Measurements from ENCODE around the gene XRCC4. TPM values are rescaled to one million over a fixed set of nuclear protein-coding genes. Genes with fewer than 3 reads are reported as not detected.
A peak's percentile ranks its signal among the peaks of the same experiment; 100 is the strongest.

XRCC4 gene
- total RNA-seq, 1 donor from 2014 or later, result 12.1 TPM

GRCh38 chr5:83104021-83104420, 26.7 kb downstream of the XRCC4 start:
- H3K36me3 Mint-ChIP-seq, result no peaks in the 10 kb centered on the region

DNA sequence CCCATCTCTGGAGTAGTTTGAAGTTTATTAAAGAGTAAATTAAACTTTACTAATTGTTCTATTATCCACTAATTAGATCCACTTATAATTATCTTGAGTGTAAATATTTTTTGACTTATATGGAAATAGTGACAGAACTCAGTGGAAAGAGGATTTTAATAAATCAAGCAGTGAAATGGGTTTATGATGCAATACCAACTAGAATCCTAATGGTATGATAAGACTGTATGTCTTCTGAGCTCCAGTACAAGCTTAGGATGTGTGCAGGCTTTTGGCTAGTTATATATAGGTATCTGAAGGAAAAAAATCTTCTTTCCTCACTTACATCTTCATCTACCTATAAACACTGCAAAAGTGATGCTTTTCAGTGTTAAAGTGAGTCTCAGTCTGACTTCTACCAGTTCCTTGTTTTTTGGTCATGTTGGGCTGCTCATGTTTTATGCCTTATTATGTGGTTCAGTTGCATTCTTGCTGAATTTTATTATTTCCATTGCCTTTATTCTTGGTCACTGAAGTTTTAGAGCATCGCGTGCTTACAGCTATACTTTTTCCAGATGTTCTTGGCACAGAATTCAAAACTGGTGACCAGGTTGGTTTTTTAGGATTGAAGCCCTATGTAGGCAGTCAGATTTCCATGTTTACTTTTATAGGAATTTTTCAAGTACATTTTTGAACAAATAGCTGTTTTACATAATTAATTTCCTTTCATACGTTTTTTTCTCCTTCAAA, 30.5 kb downstream of the XRCC4 start:
- Mint-ChIP-seq H3K4me1 (peaks cover 18% of the 10 kb centered on the region), H3K9me3 (peaks cover 9% of the 10 kb centered on the region), H3K4me3 (no peak overlapping the region), H3K36me3 (peaks cover 9% of the 10 kb centered on the region), H3K27ac (no peak overlapping the region), H3K27me3 (ENCODE audit: low read depth) (no peaks in the 10 kb centered on the region)
- no peak for TF ChIP-seq CTCF (IDR thresholded peaks at IDR 0.05; ENCODE audit: unreplicated experiment)
- DNase-seq (ENCODE audit: low spot score in 2 of 2, unreplicated experiment in 2 of 2), result no peak

More at GRCh38 chr5:83104021-83104420, 26.7 kb downstream of the XRCC4 start:
- no peak for DNase-seq (ENCODE audit: low spot score in 2 of 2, unreplicated experiment in 2 of 2)
- peak overlapping the region; percentile 68 for H3K27ac Mint-ChIP-seq
- H3K4me3 Mint-ChIP-seq, result no peak overlapping the region
- no peaks in the 10 kb centered on the region for H3K9me3 Mint-ChIP-seq
- no peak for TF ChIP-seq CTCF (IDR thresholded peaks at IDR 0.05; ENCODE audit: unreplicated experiment)
- peaks cover 30% of the 10 kb centered on the region for H3K4me1 Mint-ChIP-seq
- H3K27me3 Mint-ChIP-seq (ENCODE audit: low read depth), result no peaks in the 10 kb centered on the region

DNA sequence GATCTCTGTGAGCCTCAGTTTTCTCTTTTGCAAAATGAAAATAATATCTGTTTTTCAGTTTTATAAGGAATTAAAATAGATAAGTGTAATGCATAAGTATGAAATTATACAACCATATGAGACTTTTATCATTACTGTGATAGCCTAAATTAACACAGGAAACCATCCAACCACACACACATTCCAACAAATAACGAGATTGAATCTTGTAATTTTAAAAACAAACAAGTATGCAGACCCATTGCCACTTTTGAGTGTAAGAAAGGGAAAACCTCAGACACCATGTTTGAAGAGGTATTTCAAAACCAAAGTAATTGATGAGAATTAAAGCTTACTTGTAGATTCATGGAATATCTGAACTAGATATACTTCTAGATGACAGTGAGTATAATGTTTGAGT, 32.0 kb downstream of the XRCC4 start:
- TF ChIP-seq CTCF (IDR thresholded peaks at IDR 0.05; ENCODE audit: unreplicated experiment), result no peak
- H3K4me1 Mint-ChIP-seq, result peaks cover 15% of the 10 kb centered on the region
- H3K27ac Mint-ChIP-seq, result no peak overlapping the region
- no peak for DNase-seq (ENCODE audit: low spot score in 2 of 2, unreplicated experiment in 2 of 2)
- H3K36me3 Mint-ChIP-seq, result peaks cover 22% of the 10 kb centered on the region
- no peaks in the 10 kb centered on the region for H3K27me3 Mint-ChIP-seq (ENCODE audit: low read depth)
- no peak overlapping the region for H3K4me3 Mint-ChIP-seq
- H3K9me3 Mint-ChIP-seq, result peaks cover 14% of the 10 kb centered on the region

GRCh38 chr5:83115816-83116215, 38.5 kb downstream of the XRCC4 start:
- Mint-ChIP-seq H3K9me3 (peaks cover 30% of the 10 kb centered on the region), H3K4me3 (no peak overlapping the region), H3K27ac (no peak overlapping the region), H3K4me1 (peaks cover 1% of the 10 kb centered on the region), H3K27me3 (ENCODE audit: low read depth) (no peaks in the 10 kb centered on the region), H3K36me3 (peaks cover 39% of the 10 kb centered on the region)
- no peak for TF ChIP-seq CTCF (IDR thresholded peaks at IDR 0.05; ENCODE audit: unreplicated experiment)
- no peak for DNase-seq (ENCODE audit: low spot score in 2 of 2, unreplicated experiment in 2 of 2)

DNA sequence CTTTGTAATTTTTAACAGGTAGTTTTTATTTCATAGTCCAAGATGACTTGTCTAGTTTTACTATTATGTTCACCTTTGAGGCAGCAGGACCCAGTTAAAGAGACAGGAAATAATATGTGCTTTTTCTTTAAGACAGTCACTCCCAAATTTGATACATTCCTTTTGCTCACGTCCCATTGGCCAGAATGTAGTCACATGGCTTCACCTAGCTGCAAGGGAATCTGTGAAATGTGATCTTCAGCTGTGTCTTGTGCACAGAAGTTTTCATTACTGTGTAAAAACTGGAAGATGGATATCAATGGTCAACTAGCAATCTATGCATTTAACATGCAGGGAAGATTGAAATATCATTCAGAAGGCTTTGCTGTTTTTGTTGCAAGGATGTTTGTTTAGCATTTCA, 41.1 kb downstream of the XRCC4 start:
- Mint-ChIP-seq H3K27ac (no peak overlapping the region), H3K4me3 (no peak overlapping the region), H3K9me3 (peaks cover 21% of the 10 kb centered on the region), H3K4me1 (no peaks in the 10 kb centered on the region), H3K27me3 (ENCODE audit: low read depth) (no peaks in the 10 kb centered on the region), H3K36me3 (peaks cover 27% of the 10 kb centered on the region)
- DNase-seq (ENCODE audit: low spot score in 2 of 2, unreplicated experiment in 2 of 2), result no peak
- TF ChIP-seq CTCF (IDR thresholded peaks at IDR 0.05; ENCODE audit: unreplicated experiment), result no peak
